ENCODE data around the gene TAOK1.

The TAOK1 gene

DNA sequence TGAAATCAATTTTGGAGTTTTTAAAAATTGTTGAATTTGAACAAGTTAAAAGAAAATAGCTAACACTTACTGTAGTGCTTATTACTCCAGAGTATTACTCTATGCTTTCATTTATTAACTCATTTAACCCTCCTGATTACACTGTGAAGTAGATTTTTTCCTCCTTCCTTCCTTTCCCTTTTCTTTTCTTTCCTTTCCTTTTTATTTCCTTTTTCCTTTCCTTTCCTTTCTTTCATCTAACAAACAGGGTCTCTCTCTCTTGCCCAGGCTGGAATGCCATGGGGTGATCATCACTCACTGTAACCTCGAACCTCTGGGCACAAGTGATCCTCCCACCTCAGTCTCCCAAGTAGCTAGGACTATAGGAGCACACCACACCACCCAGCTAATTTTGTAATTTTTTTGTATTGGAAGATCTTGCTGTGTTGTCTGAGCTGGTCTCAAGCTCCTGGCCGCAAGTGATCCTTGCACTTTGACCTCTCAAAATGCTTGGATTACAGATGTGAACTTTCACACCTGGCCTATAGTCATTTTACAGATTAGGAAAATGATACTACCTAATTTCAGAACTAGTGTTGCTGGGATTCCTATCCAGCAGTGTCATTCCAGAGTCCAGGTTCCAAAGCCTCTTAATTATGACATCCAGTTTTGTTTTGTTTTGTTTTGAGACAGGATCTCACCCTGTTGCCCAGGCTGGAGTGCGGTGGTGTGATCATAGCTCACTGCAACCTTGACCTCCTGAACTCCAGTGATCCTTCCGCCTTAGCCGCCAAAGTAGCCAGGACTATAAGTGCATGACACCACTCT is 59.9 kb downstream of the TAOK1 start:
- no peak for TF ChIP-seq NFIC (IDR thresholded peaks at IDR 0.05)
- TF ChIP-seq CEBPB (IDR thresholded peaks at IDR 0.05): no peak
- TF ChIP-seq ZBTB7A (IDR thresholded peaks at IDR 0.05; ENCODE audit: low read depth): no peak
- TF ChIP-seq YY1 (IDR thresholded peaks at IDR 0.05; ENCODE audit: low read depth): no peak
- no peak for TF ChIP-seq USF1 (IDR thresholded peaks at IDR 0.05)
- TF ChIP-seq FOXM1 (IDR thresholded peaks at IDR 0.05; ENCODE audit: borderline replicate concordance, low read depth): no peak
- TF ChIP-seq REST (IDR thresholded peaks at IDR 0.05; ENCODE audit: low read depth): no peak
- TF ChIP-seq RAD21 (IDR thresholded peaks at IDR 0.05; ENCODE audit: low read depth): no peak
- TF ChIP-seq TEAD4 (IDR thresholded peaks at IDR 0.05): no peak
- no peak for TF ChIP-seq EGR1 (IDR thresholded peaks at IDR 0.05)

DNA sequence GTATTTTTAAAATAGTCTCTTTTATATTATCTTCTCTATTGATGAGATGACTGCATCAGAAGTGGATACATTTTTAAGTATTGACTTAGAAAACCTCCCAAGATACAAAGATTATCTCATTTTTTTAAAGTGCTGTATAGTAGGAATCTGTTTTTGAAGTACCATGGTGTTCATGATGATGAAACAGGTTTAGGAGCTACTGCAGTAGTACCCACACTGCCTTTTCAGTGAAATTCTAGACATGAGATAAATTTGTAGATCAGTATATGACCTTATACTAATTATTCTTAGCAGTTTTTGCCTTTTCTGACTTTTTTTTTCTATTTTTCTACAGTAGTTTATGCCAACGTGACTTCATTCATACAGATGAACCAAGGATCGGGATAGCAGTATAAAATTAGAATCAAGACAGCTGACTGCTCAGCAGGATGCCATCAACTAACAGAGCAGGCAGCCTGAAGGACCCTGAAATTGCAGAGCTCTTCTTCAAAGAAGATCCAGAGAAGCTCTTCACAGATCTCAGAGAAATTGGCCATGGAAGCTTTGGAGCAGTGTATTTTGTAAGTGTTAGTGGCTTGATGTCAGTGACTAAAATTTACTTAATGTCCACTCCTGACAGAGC is 61.1 kb downstream of the TAOK1 start:
- TF ChIP-seq CEBPB (IDR thresholded peaks at IDR 0.05) (no peak), NFIC (IDR thresholded peaks at IDR 0.05) (no peak), USF1 (IDR thresholded peaks at IDR 0.05) (no peak), MAX (IDR thresholded peaks at IDR 0.05) (no peak), EP300 (IDR thresholded peaks at IDR 0.05; ENCODE audit: borderline replicate concordance) (no peak), REST (IDR thresholded peaks at IDR 0.05; ENCODE audit: low read depth) (no peak), YY1 (IDR thresholded peaks at IDR 0.05; ENCODE audit: low read depth) (no peak)

GRCh38 chr17:29458066-29458465 is 67.9 kb downstream of the TAOK1 start:
- TF ChIP-seq EGR1 (IDR thresholded peaks at IDR 0.05): no peak
- no peak for TF ChIP-seq NFIC (IDR thresholded peaks at IDR 0.05)
- TF ChIP-seq USF1 (IDR thresholded peaks at IDR 0.05): no peak
- no peak for TF ChIP-seq ZBTB7A (IDR thresholded peaks at IDR 0.05; ENCODE audit: low read depth)
- TF ChIP-seq EP300 (IDR thresholded peaks at IDR 0.05; ENCODE audit: borderline replicate concordance): no peak
- TF ChIP-seq FOXM1 (IDR thresholded peaks at IDR 0.05; ENCODE audit: borderline replicate concordance, low read depth): no peak
- TF ChIP-seq YY1 (IDR thresholded peaks at IDR 0.05; ENCODE audit: low read depth): no peak

DNA sequence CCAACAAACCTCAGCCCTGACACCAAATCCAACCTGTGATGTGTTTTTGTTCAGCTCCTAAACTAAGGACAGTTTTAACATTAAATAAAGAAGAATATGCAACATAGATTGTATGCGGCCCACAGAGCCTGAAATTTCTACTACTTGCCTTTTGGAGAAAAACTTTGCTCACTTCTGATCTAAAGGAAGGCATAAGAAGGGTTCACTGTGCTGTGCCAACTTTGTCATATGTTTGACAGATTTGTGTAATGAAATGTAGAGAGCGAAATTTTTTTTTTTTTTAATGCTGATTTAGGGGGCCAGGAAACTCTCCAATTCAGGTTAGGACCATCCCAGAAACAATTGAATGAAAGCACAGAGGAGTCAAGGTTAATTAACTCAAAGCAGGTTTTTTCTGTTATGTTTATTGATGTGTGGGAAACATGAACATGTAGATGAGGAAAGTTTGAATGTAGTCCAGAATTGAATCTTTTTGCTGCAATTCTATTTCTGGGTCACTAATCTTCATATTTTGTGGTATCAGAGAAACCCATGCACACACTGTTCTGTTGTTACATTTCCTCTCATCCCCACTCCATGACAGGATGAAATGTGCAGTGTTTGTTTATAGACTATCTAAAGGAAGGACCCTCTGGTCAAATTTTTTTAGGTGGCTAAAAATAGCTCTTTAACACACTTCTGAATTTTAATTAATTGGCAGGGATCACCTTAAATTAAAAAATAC is 71.5 kb downstream of the TAOK1 start:
- TF ChIP-seq ZBTB7A (IDR thresholded peaks at IDR 0.05; ENCODE audit: low read depth) (no peak), TEAD4 (IDR thresholded peaks at IDR 0.05) (no peak), YY1 (IDR thresholded peaks at IDR 0.05; ENCODE audit: low read depth) (no peak), NFIC (IDR thresholded peaks at IDR 0.05) (no peak), TCF12 (IDR thresholded peaks at IDR 0.05; ENCODE audit: low read depth) (no peak), MAX (IDR thresholded peaks at IDR 0.05) (no peak), TAF1 (IDR thresholded peaks at IDR 0.05; ENCODE audit: low read depth) (no peak), USF1 (IDR thresholded peaks at IDR 0.05) (no peak), FOXM1 (IDR thresholded peaks at IDR 0.05; ENCODE audit: borderline replicate concordance, low read depth) (no peak), RAD21 (IDR thresholded peaks at IDR 0.05; ENCODE audit: low read depth) (no peak), EP300 (IDR thresholded peaks at IDR 0.05; ENCODE audit: borderline replicate concordance) (no peak), CREB1 (IDR thresholded peaks at IDR 0.05; ENCODE audit: low read depth) (no peak)
